GM20431 (cell line): ENCODE results near the gene PLCE1.

Source experiments
- in situ Hi-C: fragments of 300-500 bp; cut with MseI, MboI; formaldehyde crosslinking; loops from one replicate; pipeline ENCODE4 v1.15.0; 2020; ENCODE audit warnings: low sequenced_read_pairs; ENCODE audit not compliant: unreplicated experiment

Gene PLCE1

GRCh38 chr10:94014304-94014703 lies 20.6 kb downstream of the PLCE1 start:
- in situ Hi-C loops = no loop called here

- in situ Hi-C loops = no loop called here
Measured at GRCh38 chr10:94016727-94017714, 23.3 kb downstream of the PLCE1 start.

GRCh38 chr10:94018107-94018506 lies 24.4 kb downstream of the PLCE1 start:
- in situ Hi-C loops = no loop called here

GRCh38 chr10:94023906-94024305 lies 30.2 kb downstream of the PLCE1 start:
- in situ Hi-C loops = no loop called here

DNA sequence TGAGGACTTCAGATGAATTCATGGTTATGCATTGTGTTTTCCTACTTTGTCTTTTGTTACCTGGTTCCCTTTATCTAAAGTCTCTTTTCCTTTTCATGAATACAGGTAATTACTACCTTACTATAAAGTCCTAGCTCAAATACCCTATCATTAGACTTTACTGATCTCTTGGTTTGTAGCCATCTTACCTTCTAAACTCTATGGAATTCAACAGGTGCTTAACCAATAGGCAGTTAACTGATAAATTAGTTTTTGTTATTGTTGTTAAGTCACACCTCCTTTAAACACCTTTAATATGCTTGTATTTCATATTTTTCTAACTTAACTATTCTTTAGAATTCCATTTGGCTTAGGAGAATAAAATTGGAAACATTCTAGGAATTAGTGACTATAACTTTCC lies 30.7 kb downstream of the PLCE1 start:
- in situ Hi-C loops = no loop called here

- in situ Hi-C loops = no loop called here
Measured at GRCh38 chr10:94025806-94026205, 32.1 kb downstream of the PLCE1 start.

- in situ Hi-C loops = no loop called here
Measured at GRCh38 chr10:94027197-94027596, 33.5 kb downstream of the PLCE1 start.

DNA sequence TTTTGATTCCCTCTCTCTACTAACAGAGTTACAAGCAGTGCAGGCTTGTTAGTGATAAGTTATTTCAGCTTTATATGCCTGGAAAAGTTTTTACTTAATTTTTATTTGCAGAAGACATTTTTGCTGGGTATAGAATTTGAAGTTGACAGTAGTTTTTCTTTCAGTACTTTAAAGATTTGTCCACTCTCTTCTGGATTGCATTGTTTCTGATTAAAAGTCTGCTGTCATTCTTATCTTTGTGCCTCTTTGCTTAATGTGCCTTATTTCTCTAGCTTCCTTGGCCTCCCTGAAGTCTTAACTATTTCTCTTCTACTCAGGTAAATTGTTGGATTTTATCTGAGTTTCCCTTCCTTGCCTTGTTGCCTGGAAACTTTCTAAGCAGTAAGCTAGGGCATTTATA lies 36.2 kb downstream of the PLCE1 start:
- in situ Hi-C loops = no loop called here

DNA sequence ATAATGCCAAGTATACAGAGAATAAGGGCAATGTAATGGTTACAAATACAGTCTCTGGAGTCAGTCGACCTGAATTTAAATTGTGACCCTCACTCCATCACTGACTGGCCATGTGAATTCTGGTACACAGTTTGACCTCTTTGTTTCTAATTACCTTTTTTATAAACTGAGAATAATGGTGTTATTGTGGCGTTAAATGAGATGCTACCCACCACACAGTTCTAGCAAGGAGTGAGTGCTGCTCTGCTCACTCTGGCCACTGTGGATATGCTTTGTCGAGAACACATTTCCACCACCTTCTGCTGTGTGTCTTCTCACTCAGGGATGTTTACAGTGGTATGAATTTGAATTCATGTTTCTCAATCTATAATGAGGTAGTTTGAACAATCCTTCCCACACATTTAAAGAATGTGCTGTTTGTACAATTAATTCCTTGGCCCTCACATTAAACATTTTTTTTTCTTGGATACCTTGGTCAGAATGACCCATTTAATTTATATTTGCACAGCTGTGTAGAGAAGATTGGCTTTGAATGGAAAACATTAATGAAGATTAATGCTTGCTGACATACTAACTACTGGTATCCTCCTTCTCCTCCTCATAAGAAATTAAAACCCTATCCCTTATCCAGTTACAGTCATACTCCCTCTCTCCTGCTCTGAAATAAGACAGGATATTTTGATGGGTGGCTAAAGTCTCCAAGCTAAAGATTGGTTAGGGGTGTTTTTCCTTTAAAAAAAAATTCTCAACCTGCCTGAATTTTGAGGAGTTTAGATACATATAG lies 42.4 kb downstream of the PLCE1 start:
- in situ Hi-C loops = no loop called here

DNA sequence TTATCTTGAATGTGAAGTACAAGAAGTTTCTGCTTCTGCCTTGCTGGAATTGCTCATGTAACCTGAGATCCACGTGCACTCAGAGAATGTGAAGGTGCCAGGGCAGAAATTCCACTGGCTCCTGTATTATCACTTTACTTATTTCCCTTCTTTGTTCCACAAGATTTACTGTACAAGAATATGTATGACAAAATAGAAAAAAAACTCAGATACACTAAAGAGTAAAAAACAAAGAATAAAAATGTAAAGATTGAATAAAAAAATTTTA lies 43.0 kb downstream of the PLCE1 start:
- in situ Hi-C loops = no loop called here

- in situ Hi-C loops = no loop called here
Measured at GRCh38 chr10:94037286-94037685, 43.6 kb downstream of the PLCE1 start.

GRCh38 chr10:94038024-94038423 lies 44.3 kb downstream of the PLCE1 start:
- in situ Hi-C loops = no loop called here

- in situ Hi-C loops = no loop called here
Measured at GRCh38 chr10:94041206-94041605, 47.5 kb downstream of the PLCE1 start.

- in situ Hi-C loops = no loop called here
Measured at GRCh38 chr10:94042001-94042833, 48.5 kb downstream of the PLCE1 start.

DNA sequence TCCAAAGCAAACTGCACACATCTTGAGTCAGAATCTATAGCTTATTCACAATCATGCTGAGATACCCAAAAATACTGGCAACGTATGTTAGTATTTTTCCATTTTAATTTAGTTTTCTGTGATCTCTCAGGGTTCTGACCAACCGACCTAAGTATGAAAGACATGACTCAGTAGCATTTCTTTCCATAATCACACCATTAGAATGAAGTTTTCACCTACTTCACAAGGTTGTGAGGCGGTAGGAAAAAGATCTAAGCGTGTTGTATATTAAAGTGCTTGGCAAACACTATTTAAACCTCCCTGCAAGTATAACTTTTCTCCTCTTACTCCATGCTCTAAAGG lies 49.1 kb downstream of the PLCE1 start:
- in situ Hi-C loops = no loop called here
